ENCODE measurements around the gene EXD3.
A peak's percentile ranks its signal among the peaks of the same experiment; 100 is the strongest.
"Not testable (repeated sequence)": the region's sequence is repeated elsewhere in the genome, so short reads cannot be mapped to it uniquely, and the experiment has no call there.

The EXD3 gene

GRCh38 chr9:137459152-137459600 lies 36.2 kb upstream of the EXD3 start, which contains the start of gene NSMF:
Gene NSMF (minus strand): TSS chr9:137459334. CDS start chr9:137459102, 232 bp downstream.
- DNase-seq (ENCODE audit: low read depth in 2 of 2) = peak; percentile 79 to 87

DNA sequence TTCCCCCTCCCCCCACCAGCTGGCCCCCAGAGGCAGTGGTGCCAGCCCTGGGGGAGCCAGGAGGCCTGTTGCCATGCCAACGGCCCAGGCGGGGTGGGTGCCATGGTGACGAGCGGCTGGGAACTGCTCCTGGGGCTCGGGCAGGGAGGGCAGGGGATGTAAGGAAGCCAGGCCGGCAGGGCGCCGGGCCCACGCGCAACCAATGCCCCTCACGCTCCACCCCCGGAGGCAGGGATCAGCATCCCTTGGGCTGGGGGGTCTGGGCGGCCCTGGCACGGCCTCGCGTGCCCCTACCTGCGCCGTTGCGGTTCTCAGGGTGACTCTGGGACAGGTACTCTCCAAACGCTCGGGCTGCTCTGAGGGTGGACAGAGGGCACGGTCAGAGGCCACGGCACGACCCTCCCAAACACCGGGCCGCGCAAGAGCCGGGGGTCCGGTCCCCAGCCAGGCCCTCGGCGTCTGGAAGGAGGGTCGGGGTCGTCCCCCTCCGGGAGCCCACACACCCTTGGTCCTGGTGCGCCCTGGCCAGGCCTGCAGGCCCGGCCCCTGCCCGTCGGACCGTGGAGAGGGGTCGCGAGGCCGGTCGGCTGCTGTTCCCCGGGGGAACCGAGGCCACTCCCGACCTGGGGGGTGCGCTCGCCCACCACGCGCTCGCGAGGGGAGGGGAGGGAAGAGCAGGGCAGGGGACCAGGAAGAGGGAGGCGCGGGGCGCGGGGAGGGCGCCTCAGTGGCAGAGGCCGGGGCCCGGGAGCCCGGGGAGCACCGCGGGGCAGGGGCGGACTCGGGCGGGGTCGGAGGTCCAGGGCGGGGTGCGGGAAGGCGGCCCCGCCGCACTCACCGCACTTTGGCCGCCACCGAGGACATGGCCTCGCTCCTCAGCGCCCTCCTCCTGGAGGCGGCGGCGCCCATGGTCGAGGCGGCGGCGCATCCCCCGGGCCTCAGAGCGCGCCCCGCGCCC lies 35.5 kb upstream of the EXD3 start:
- no peak for DNase-seq (ENCODE audit: low read depth in 2 of 2)

GRCh38 chr9:137457406-137458193 lies 34.6 kb upstream of the EXD3 start:
- no peak for DNase-seq (ENCODE audit: low read depth in 2 of 2)

DNA sequence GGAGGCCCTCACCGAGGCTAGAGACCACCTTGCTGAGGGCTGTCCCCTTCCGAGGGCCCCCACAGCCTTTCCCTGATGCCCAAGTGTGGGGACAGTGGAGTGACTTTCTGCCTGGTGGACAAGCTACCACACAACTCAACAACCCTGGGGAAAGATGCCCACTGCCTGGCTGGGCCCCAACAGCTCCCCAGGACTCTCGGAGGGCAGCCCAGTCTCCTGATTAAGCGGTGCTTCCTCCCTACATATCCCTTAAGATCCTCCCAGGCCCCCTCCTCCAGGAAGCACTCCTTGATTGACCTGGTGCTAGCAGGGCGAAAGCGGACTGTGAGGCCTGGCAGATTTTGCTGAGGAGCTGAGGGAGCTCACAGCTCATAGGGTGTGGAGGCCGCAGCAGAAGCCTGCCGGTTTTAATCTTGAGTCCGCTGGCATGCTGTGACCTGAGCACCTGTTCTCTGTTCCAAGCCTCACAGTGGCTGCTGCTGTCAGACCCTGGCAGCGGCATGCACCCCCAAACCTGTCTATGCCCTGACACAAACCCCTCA lies 34.0 kb upstream of the EXD3 start:
- no peak for DNase-seq (ENCODE audit: low read depth in 2 of 2)

DNA sequence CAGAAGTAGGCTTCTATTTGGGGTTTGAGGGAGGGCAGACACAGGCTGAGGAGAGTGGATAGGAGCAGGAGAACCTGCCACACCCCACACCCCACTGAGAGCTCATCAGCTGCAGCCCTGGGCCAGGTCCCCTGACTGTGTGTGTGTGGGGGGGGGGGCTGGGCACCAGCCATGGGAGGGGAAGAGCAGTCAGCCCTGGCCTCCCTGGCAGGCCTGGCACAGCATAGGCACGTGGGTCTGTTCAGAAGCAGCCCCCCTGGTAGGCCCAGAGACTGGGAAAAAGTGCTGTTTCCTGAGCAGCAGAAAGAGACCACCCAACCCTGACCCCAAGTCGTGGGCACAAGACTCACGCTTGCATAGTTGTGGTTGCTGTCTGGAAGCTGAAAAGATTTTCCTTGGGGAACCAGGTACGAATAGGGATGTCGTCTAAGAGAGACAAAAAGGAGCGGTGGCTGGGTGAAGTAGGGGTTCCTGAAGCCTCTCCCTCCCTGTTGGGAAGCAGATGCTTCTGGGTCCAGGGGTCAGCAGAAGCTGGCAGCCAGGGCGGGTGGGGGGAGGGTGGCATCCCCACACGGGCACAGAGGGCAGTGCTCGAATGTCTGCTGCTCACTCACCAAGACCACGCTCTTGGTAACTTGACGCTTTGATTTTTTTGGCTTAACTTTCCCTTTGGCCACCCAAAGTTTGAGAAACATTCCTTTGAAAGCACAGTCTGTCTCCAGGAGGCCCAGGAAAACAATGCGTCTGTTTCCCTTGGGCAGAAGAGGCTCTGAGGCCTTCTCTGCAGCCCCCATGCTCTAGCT lies 33.3 kb upstream of the EXD3 start:
- DNase-seq (ENCODE audit: low read depth in 2 of 2) = no peak

GRCh38 chr9:137455359-137455991 lies 32.5 kb upstream of the EXD3 start:
- no peak for DNase-seq (ENCODE audit: low read depth in 2 of 2)

GRCh38 chr9:137454597-137455358 lies 31.8 kb upstream of the EXD3 start:
- no peak for DNase-seq (ENCODE audit: low read depth in 2 of 2)

DNA sequence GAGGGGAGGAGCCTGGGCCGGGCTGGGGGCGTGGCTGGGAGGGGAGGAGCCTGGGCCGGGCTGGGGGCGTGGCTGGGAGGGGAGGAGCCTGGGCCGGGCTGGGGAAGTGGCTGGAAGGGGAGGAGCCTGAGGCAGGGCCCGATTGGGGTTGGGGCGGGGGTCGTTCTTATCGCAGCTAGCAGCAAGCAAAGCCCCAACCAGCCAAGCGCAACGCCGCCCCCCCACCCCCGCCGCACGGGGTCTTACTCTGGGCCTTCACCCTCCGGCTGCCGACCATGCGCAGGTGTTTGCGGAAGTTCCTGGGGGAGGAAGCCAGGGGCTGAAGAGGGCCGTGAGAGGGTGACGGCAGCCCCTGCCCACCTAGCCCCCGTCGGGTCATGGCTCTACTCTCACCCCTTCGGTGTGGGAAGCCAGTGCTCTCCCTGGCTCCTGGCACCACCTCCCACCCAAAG lies 31.2 kb upstream of the EXD3 start:
- DNase-seq (ENCODE audit: low read depth in 2 of 2) = no peak

GRCh38 chr9:137453643-137454081 lies 30.7 kb upstream of the EXD3 start:
- no peak for DNase-seq (ENCODE audit: low read depth in 2 of 2)

- DNase-seq (ENCODE audit: low read depth in 2 of 2) = no peak
These were observed 30.0 kb upstream of the EXD3 start for GRCh38 chr9:137452761-137453642.

- no peak for DNase-seq (ENCODE audit: low read depth in 2 of 2)
These were observed 29.2 kb upstream of the EXD3 start for GRCh38 chr9:137452006-137452760.

DNA sequence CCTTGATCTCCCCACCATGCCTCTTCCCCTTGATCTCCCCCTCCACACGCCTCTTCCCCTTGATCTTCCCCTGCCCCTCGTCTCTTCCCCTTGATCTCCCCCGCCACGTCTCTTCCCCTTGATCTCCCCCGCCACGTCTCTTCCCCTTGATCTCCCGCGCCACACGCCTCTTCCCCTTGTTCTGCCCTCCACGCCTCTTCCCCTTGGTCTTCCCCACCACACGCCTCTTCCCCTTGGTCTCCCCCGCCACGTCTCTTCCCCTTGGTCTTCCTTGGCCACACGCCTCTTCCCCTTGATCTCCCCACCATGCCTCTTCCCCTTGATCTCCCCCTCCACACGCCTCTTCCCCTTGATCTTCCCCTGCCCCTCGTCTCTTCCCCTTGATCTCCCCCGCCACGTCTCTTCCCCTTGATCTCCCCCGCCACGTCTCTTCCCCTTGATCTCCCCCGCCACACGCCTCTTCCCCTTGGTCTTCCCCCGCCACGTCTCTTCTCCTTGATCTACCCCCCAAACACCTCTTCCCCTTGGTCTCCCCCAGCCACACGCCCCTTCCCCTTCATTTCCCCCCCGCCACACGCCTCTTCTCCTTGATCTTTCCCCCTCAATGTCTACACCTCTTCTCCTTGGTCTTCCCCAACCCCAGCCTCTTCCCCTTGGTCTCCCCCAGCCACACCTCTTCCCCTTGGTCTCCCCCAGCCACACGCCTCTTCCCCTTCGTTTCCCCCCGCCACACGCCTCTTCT lies 28.5 kb upstream of the EXD3 start:
- not testable (repeated sequence) for DNase-seq (ENCODE audit: low read depth in 2 of 2)

GRCh38 chr9:137450539-137451222 lies 27.7 kb upstream of the EXD3 start:
- peak in 1 of 2 donors; percentile 36 for DNase-seq (ENCODE audit: low read depth in 2 of 2)

DNA sequence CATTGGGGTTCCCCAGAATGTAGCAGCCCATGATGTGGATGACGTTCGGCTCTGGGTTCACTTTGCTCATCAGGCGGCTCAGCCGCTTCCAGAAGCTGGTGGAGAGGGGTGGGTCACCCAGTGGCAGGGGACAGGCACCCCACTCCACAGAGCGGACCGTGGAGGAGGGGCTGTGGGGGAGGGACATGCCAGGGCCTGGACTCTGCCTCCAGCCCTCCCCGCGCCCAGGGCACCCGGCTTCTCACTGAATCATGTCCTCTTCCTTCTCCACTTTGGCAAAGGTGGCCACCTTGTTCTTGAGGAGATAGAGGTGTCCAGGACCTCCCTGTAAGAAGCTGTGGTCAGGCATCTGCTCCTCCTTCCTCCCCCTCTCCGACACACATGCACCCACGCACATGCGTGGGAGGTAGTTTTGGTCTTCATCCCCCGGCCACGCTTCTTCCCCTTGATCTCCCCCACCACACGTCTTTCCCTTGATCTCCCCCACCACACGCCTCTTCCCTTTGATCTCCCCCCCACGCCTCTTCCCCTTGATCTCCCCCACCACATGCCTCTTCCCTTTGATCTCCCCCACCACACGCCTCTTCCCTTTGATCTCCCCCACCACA lies 27.1 kb upstream of the EXD3 start:
- DNase-seq (ENCODE audit: low read depth in 2 of 2) = peak in 1 of 2 donors; percentile 69

DNA sequence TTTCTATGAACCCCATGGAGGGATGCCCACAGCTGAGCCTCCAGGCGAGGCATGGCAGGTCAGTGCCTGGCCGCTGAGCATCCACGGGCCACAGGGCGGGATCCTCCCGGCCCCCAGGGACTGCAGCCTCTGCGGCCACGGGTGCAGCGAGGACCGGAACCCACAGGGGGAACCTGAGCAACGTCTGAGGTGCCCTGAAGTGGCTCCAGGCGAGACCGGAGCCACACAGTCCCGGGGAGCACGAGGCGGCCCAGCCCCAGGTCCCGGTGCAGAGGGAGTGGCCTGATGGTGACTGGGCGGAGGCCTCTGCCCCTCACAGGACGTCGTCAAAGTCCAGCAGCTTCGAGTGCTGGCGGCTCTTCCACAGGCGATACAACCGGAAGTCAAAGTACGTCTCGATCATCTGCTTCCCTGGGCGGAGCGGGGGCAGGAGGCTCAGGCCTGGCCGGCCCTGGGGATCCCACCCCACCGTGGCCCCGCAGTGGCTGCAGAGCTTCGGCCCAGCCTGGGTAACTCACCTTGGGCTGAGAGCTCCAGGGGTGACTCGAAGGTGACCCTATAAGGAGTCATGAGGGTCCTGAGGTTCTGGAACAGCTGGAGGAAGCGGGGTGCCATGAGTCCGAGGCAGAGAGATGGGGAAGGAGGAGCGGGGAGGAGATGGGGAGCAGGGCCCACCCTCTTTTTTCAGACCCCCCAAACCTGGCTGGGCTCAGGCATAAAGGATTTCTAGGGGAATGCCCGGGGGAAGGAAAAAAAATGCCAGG lies 26.3 kb upstream of the EXD3 start:
- DNase-seq (ENCODE audit: low read depth in 2 of 2) = no peak

- no peak for DNase-seq (ENCODE audit: low read depth in 2 of 2)
These were observed 25.6 kb upstream of the EXD3 start for GRCh38 chr9:137448602-137448962.
